Smooth muscle cell (in vitro differentiated cells): ENCODE measurements around the gene SHOX. TPM values are rescaled to one million over a fixed set of nuclear protein-coding genes. Genes with fewer than 3 reads are reported as not detected.

Source experiments
- DNase-seq: peaks from one replicate; lab custom pipeline; 2025; ENCODE audit not compliant: unreplicated experiment; lab: John Stamatoyannopoulos, UW
- H2AFZ ChIP-seq: fragments of 200-600 bp; sonication (generic); 2 replicates; pipeline ENCODE4 v1.6.0; 2016; ENCODE audit warnings: antibody characterized with exemption, low read depth, mild to moderate bottlenecking
- H3F3A ChIP-seq: fragments of 200-600 bp; sonication (generic); 2 replicates; pipeline ENCODE4 v1.6.0; 2017; ENCODE audit warnings: antibody characterized with exemption, low read depth
- H3K27ac ChIP-seq: fragments of 200-600 bp; sonication (generic); 2 replicates; pipeline ENCODE4 v1.5.1; 2016; ENCODE audit warnings: low read depth, mild to moderate bottlenecking
- H3K27me3 ChIP-seq: fragments of 200-600 bp; sonication (generic); 2 replicates; pipeline ENCODE4 v1.6.1; 2016; ENCODE audit warnings: low read depth, mild to moderate bottlenecking
- H3K36me3 ChIP-seq: fragments of 200-600 bp; sonication (generic); 2 replicates; pipeline ENCODE4 v1.5.1; 2016; ENCODE audit warnings: low read depth
- H3K4me1 ChIP-seq: fragments of 200-600 bp; sonication (generic); 2 replicates; pipeline ENCODE4 v1.5.1; 2016; ENCODE audit warnings: low read depth
- H3K4me2 ChIP-seq: fragments of 200-600 bp; sonication (generic); 2 replicates; pipeline ENCODE4 v1.6.0; 2016; ENCODE audit warnings: mild to moderate bottlenecking
- H3K4me3 ChIP-seq: fragments of 200-600 bp; sonication (generic); 2 replicates; pipeline ENCODE4 v1.5.1; 2016; ENCODE audit warnings: mild to moderate bottlenecking
- H3K79me2 ChIP-seq: fragments of 200-600 bp; sonication (generic); 2 replicates; pipeline ENCODE4 v1.6.0; 2016; ENCODE audit warnings: low read depth, mild to moderate bottlenecking
- H3K9ac ChIP-seq: fragments of 200-600 bp; sonication (generic); 2 replicates; pipeline ENCODE4 v1.6.0; 2016; ENCODE audit warnings: low read depth
- H3K9me3 ChIP-seq: fragments of 200-600 bp; sonication (generic); replicated peaks from 2 replicates; pipeline ENCODE4 v1.5.1; 2016; ENCODE audit warnings: low read depth
- H4K20me1 ChIP-seq: fragments of 200-600 bp; sonication (generic); 2 replicates; pipeline ENCODE4 v1.6.0; 2016; ENCODE audit warnings: low read depth
- WGBS: methylation state at CpG from one replicate; pipeline ENCODE4 v1.1.7; 2016; ENCODE audit warnings: low lambda C conversion rate; 5-methylcytosine and 5-hydroxymethylcytosine counted together
- polyA plus RNA-seq: library from polyadenylated mRNA; unstranded; fragments of >200 nt; fragmentation: Nextera tagmentation; extraction: Ambion mirVana; gene quantifications from 2 replicates; pipeline ENCODE4 v1.2.1, GENCODE V29; 2016
- total RNA-seq: library from RNA; depleted of rRNA; stranded (reverse); fragments of >200 nt; gene quantifications from 2 replicates; pipeline ENCODE4 v1.2.3, GENCODE V29; 2014
- TF ChIP-seq, protein P1 (sequence below): fragments of 200-600 bp; sonication (generic); IDR thresholded peaks from 2 replicates; pipeline ENCODE4 v1.5.1; 2017; ENCODE audit warnings: borderline replicate concordance, mild to moderate bottlenecking, antibody characterized with exemption; ENCODE audit not compliant: insufficient read depth, poor library complexity, severe bottlenecking

The SHOX gene
- total and polyA plus RNA-seq, 2 experiments from 2014 or later, result not detected

DNA sequence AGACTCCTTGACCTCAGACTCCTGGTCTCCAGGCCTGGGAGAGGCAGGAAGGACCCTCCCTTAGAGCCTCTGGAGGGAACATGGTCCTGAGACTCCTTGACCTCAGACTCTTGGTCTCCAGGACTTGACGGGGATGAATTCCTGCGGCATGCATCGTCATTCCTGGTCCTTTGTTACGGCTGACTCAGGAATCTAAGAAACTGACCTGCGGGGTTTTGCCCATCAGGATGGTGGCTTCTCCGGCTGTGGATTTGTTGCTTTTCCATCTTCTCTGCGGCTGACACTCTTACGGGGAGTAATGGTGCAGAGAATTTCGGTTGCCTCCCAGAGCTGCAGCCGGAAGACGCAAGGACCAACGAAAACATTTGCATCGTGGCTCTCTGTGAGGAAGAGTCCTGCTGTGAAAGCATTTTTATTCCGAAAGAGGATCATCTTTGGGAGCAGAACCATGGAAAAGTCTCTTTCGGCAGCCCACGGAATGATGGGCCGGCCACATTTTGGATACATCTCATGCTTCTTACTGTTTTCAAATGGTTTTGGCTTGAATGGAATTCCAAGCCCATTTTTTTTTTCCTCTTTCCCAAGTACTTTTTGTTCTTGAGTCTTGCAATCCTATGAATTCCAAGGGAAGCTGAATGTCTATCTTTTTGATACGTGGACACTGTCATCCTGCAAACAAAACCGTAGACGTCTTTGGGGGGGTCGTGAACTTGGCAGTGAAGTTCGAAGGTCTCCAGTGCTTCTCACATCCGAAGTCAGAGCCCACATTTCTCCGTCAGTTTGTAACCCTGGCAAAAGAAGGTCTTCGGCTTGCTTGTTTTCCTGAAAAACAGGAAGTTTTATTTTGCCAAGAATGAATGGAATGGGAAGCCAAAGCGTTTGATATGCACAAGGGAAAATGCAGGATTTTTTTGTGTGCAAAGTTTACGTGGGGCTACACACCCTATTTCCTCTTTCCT is 36.5 kb downstream of the SHOX start:
- H3K4me2 ChIP-seq, result no peak overlapping the region
- H3K27ac ChIP-seq, result no peak overlapping the region
- WGBS, result 57% methylated on average over 27 of the region's 27 CpGs
- H3K4me3 ChIP-seq, result no peak overlapping the region
- DNase-seq, result no peak
- H3K36me3 ChIP-seq, result no peaks in the 10 kb centered on the region
- no peaks in the 10 kb centered on the region for H3K4me1 ChIP-seq
- H3K79me2 ChIP-seq, result no peaks in the 10 kb centered on the region
- H3K9me3 ChIP-seq, result no peaks in the 10 kb centered on the region
- H3K27me3 ChIP-seq, result no peaks in the 10 kb centered on the region
- H3F3A ChIP-seq, result no peaks in the 10 kb centered on the region
- H2AFZ ChIP-seq, result no peak overlapping the region
- no peaks in the 10 kb centered on the region for H4K20me1 ChIP-seq
- TF ChIP-seq, protein P1, sequence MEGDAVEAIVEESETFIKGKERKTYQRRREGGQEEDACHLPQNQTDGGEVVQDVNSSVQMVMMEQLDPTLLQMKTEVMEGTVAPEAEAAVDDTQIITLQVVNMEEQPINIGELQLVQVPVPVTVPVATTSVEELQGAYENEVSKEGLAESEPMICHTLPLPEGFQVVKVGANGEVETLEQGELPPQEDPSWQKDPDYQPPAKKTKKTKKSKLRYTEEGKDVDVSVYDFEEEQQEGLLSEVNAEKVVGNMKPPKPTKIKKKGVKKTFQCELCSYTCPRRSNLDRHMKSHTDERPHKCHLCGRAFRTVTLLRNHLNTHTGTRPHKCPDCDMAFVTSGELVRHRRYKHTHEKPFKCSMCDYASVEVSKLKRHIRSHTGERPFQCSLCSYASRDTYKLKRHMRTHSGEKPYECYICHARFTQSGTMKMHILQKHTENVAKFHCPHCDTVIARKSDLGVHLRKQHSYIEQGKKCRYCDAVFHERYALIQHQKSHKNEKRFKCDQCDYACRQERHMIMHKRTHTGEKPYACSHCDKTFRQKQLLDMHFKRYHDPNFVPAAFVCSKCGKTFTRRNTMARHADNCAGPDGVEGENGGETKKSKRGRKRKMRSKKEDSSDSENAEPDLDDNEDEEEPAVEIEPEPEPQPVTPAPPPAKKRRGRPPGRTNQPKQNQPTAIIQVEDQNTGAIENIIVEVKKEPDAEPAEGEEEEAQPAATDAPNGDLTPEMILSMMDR, result no peak
- no peak overlapping the region for H3K9ac ChIP-seq

DNA sequence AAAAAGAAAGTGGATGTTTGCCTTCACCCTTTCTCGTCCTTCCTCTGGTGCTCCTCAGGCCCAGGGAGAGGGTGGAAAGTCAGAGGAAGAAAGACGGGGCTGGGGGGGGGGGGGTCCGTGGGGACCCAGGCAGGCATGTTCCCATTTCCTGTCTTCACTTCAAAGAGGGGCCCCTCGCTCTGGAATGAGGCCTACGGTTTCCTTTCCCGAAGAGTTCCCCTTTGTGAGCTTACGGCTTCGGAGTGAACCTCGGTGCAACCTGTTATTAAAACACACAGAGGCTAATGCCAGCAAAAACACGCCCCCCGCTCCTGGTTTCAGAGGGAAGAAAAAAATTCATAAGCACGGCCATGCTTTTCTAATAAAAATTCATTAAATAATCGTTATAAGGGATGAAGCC is 40.1 kb downstream of the SHOX start:
- no peaks in the 10 kb centered on the region for H3K9me3 ChIP-seq

DNA sequence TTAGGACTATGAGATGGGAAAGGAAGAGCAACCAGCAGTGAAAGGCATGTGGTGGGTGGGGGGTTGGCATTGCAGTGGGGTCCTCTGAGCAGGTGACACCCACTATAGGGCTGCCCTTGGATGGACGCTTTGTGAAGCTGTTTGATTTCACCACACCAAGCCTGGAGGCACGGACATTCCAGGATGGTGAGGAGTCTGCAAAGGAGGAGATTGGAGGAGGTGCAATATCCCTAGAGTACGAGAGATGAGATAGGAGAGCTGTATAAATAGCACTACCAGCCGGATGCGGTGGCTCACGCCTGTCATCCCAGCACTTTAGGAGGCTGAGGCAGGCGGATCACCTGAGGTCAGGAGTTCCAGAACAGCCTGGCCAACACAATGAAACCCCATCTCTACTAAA is 42.3 kb downstream of the SHOX start:
- no peaks in the 10 kb centered on the region for H3K9me3 ChIP-seq
- H3K4me2 ChIP-seq, result no peak overlapping the region
- H3F3A ChIP-seq, result no peaks in the 10 kb centered on the region
- 72% methylated on average over 7 of the region's 7 CpGs for WGBS
- no peaks in the 10 kb centered on the region for H4K20me1 ChIP-seq
- no peaks in the 10 kb centered on the region for H3K36me3 ChIP-seq
- no peak overlapping the region for H3K4me3 ChIP-seq
- H3K79me2 ChIP-seq, result no peaks in the 10 kb centered on the region
- no peak overlapping the region for H2AFZ ChIP-seq
- H3K27ac ChIP-seq, result no peak overlapping the region
- no peaks in the 10 kb centered on the region for H3K4me1 ChIP-seq
- no peak overlapping the region for H3K9ac ChIP-seq
- TF ChIP-seq, protein P1, result no peak
- DNase-seq, result no peak
- H3K27me3 ChIP-seq, result no peaks in the 10 kb centered on the region

More for the DNA sequence above, 40.1 kb downstream of the SHOX start:
- H3K27me3 ChIP-seq, result no peaks in the 10 kb centered on the region
- no peaks in the 10 kb centered on the region for H3K4me1 ChIP-seq
- H4K20me1 ChIP-seq, result no peaks in the 10 kb centered on the region
- no peak for DNase-seq
- no peaks in the 10 kb centered on the region for H3F3A ChIP-seq
- 47% methylated on average over 10 of the region's 13 CpGs for WGBS
- no peaks in the 10 kb centered on the region for H3K36me3 ChIP-seq
- no peaks in the 10 kb centered on the region for H3K79me2 ChIP-seq
- H2AFZ ChIP-seq, result no peak overlapping the region
- no peak overlapping the region for H3K27ac ChIP-seq
- H3K9ac ChIP-seq, result no peak overlapping the region
- H3K4me2 ChIP-seq, result no peak overlapping the region
- TF ChIP-seq, protein P1, result no peak
- no peak overlapping the region for H3K4me3 ChIP-seq
